GM18520 (cell line): ENCODE data around the gene AGAP5.
"Not testable (repeated sequence)": the region's sequence is repeated elsewhere in the genome, so short reads cannot be mapped to it uniquely, and the experiment has no call there.

Experiments used
- ATAC-seq: cut with Tn5 transposase; IDR thresholded peaks from one replicate; pipeline ENCODE4 v1.9.1; 2021; ENCODE audit not compliant: unreplicated experiment

AGAP5 gene

GRCh38 chr10:73662705-73663104 is 35.2 kb downstream of the AGAP5 start:
- not testable (repeated sequence) for ATAC-seq

GRCh38 chr10:73655990-73656298 is 42.0 kb downstream of the AGAP5 start, which contains the start of gene SYNPO2L:
Gene SYNPO2L (minus strand): TSS chr10:73656029. CDS start chr10:73655922, 107 bp downstream.
- no peak for ATAC-seq

GRCh38 chr10:73655257-73655989 is 42.5 kb downstream of the AGAP5 start:
- ATAC-seq, result no peak

- no peak for ATAC-seq
These were observed 44.2 kb downstream of the AGAP5 start for GRCh38 chr10:73653701-73654100.

GRCh38 chr10:73653195-73653594 is 44.7 kb downstream of the AGAP5 start:
- no peak for ATAC-seq

- peak; percentile 42 for ATAC-seq
These were observed 47.2 kb downstream of the AGAP5 start for GRCh38 chr10:73650537-73651331.

GRCh38 chr10:73649876-73650536 is 47.9 kb downstream of the AGAP5 start:
- ATAC-seq, result no peak

- no peak for ATAC-seq
These were observed 48.7 kb downstream of the AGAP5 start for GRCh38 chr10:73648975-73649829.

- ATAC-seq, result no peak
These were observed 49.8 kb downstream of the AGAP5 start for GRCh38 chr10:73647875-73648651.

- no peak for ATAC-seq
These were observed 50.6 kb downstream of the AGAP5 start for GRCh38 chr10:73647211-73647874.

GRCh38 chr10:73646598-73647041 is 51.3 kb downstream of the AGAP5 start:
- no peak for ATAC-seq

- ATAC-seq, result no peak
These were observed 52.7 kb downstream of the AGAP5 start for GRCh38 chr10:73645251-73645650.

- no peak for ATAC-seq
These were observed 53.1 kb downstream of the AGAP5 start for GRCh38 chr10:73644767-73645166.

GRCh38 chr10:73644015-73644743 is 53.7 kb downstream of the AGAP5 start:
- ATAC-seq, result no peak

GRCh38 chr10:73643362-73643761 is 54.5 kb downstream of the AGAP5 start:
- ATAC-seq, result no peak

- ATAC-seq, result no peak
These were observed 56.4 kb downstream of the AGAP5 start, which contains the start of gene MYOZ1 for GRCh38 chr10:73641328-73642060. Gene MYOZ1 (minus strand): TSS chr10:73641474. CDS start chr10:73640017, 1,457 bp downstream.

- ATAC-seq, result no peak
These were observed 58.6 kb downstream of the AGAP5 start for GRCh38 chr10:73639286-73639685.

- no peak for ATAC-seq
These were observed 62.1 kb downstream of the AGAP5 start for GRCh38 chr10:73635781-73636180.
